HG03060 (cell line): ENCODE results near the gene SEMA3D.

Source experiments
- ATAC-seq: cut with Tn5 transposase; IDR thresholded peaks from one replicate; pipeline ENCODE4 v1.9.1; 2021; ENCODE audit warnings: low read depth, moderate number of reproducible peaks; ENCODE audit not compliant: unreplicated experiment

Gene SEMA3D

DNA sequence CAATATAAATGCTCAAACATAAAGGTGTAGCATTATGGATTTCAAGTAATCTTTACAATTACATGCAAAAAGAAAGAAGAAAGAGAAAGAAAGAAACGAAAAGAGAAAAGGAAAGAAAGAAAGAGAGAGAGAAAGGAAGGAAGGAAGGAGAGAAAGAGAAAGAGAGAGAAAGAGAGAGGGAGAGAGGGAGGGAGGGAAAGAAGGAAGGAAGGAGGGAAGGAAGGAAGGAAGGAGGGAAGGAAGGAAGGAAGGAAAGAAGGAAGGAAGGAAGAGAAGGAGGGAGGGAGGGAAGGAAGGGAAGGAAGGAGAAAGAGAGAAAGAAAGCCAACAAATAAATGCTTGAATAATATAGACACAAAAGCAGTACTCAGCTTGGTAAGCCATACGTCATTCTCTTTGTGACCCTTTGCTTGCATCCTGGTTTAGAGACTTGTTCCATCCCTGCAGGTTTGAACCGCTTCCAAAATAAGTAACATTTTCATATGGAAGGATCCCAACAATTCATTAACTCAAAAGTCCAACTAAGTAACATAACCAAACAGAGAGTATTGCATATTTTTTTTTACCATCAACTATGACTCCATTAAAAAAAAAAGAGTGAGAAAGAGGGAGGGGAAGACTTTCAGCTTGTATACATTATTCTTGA, 95.8 kb downstream of the SEMA3D start:
- no peak for ATAC-seq

DNA sequence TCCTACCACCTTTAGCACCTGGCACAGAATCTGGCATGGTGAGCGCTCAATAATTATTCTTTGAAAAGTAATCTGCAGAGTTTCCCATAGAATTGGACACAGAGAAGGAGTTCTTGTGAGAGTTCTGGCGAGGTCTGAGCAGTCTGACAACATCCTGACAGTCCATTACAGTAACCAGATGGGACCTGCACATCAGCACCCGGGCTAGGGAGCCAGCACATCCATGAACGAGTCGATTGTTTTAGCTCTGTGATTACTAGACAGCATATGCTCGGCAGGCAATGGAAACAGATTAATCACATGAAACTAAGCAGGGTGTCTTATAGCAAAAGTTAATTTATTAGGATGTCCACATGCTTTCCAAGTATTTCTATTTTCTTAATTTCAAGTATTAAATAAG, 96.7 kb downstream of the SEMA3D start:
- ATAC-seq, result no peak

DNA sequence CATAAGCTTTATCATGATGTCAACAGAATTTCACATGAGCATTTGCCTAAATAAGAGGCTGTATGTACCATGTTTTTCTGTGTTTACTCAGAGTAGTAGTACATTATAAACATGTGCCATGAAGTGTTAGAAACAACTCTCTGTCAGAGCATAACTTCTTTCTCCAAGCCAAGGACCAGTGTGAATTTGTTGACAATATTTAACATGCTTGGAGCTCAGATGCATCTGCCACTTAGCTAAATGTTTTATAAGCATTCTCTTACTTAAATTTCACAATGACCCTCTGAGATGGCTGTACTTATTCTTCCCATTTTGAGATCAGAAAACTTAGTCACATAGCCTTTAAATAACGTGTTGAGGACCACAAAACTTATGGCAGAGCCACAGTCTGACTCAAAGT, 105.0 kb downstream of the SEMA3D start:
- ATAC-seq, result no peak

DNA sequence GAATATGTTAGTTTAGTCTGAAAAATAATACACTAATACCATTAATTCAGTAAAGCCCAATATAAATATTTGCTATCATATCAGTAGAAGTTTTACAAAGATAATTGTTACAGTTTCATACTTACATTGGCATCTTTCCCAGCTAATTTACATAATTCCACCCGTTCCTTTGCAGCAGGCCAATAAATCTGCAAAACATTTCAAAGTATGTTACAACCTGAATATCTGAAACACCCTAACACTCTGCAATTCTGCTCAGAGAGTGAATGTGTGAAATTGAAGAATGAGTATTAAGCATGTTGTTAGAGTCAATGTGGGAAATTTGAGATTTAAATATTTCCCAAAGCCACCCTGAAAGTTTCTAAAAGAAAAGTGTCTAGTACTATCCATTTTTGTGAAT, 105.5 kb downstream of the SEMA3D start:
- ATAC-seq, result no peak

DNA sequence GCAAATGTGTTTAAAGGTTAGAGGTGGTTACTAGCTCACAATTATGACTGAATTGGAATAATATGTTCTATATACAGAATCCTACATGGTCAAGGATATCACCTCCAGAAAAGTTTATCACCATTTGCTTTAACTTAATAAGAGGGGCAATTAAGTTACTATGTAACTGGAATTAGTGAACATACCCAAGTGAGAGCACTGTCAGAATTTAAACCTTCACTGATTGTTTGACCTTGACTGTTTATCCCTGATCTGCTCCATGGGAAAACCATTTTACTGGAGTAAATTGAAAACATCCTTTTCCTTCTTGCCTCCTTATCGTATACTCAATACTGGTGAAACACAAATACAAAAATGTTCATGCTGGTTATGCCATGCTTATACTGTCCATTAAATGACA, 107.4 kb downstream of the SEMA3D start:
- ATAC-seq, result no peak

DNA sequence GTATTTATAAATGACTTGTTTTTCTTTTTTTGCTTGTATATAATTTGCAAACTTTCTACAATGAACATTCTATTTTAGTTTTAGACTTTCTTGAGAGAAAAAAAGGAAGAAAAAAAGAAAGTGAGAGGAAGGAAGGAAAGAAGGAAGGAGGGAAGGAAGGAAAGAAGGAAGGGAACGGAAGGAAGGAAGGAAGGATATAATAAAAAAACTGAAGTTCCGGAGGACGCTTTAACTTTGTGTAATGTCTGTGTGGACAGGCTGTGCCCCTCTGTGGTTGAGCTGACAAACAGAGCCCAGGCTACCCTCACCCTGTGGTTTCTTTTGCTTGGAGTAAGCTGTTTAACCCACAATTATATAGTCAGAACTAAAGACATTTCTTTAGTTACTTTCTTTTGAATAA, 108.7 kb downstream of the SEMA3D start:
- ATAC-seq, result no peak

DNA sequence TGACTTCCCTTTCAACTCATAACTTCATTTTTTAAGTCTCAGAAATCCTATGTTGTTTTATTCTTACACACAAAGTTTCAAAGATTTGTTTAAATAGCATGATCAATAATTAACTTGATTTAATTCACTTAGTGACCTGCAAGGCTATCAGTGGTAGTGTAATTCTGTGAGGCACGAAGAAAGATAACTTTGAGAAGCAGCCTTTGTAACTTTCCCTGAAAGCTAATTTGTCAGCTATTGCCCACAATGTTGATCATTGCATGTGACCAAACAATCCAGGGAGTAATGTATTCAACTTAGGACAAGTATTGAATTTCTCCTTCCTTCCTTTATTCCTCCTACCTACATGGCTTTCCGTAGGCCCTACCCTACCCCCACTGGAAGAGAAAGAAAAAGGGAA, 111.0 kb downstream of the SEMA3D start:
- ATAC-seq, result no peak

DNA sequence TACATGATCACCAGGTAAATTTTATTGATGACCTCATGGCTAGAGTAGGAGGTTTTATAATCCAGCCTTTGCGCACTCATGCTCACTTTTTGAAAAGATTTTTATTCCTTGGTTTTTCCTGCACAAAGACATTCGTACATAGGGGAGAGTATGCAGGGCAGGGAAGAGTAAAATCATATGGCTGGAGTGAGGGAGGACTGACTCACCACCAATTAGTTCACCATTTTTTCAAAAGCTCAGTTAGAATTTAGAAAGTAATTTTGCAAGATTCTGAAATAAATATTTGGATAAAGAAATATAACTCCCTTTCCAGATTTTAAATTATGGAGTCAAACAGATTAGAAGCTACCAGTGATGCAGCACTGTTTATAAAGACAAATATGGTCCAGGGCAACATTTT, 111.9 kb downstream of the SEMA3D start:
- ATAC-seq, result no peak

DNA sequence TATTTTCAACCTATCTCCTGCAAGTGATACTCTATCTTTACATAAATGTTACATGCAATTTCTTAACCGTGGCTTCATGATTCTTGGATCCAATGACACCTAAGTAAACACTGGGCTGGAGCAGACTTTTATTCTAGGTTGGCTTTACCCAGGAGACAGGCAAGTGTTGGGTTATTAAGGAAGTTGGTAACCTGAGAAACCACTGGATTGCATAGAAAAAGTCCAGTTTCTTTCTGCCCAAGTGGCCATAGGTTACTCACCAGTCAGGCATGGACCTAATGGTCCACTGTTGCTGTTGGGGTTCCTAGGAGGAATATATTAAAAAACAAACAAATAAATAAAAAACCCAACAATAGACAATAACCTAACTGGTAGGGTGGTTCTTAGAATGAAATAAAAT, 112.8 kb downstream of the SEMA3D start:
- ATAC-seq, result no peak

DNA sequence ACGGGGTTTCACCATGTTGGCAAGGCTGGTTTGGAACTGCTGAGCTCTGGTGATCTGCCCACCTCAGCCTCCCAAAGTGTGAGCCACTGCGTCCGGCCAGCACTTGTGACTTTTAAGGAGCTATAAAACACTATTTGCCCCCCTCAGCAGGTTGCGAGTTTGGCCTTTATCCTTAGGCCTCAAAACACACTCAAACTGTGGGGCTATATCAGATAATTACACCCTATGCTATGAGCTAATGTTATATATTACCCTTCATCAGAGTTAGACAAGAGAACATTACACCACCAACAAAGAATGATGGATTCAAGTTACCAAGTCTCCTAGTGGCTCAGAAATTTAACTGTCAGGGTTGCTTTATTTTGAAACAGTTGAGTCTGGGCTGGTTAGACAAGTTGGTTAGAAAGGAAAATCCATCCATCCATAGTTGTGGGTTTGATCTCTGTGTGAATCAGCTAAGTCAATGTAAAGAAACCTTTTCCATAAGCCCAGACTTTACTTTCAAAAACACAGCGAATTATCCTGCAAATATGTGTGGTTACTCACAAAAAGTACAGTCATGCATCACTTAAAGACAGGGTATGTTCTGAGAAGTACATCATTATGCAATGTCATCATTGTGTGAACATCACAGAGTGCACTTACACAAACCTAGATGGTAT, 115.8 kb downstream of the SEMA3D start:
- no peak for ATAC-seq

DNA sequence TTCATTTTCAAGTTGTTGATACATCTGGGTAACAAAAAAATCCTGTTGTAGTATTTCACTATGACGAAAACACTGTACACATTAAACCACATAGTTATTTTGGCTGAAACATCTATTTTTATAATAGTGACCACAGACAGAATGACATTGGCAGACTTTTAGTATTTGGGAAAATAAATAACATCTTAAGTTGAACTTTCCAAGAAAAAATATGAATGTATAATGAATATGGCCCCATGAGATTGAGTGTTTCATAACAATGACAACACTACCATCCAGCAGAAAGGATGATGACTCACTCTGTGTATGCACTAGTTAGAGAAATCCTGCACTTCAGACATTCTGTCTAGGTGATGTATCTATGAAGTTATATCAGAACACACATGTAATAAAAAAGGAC, 118.1 kb downstream of the SEMA3D start:
- ATAC-seq, result no peak

DNA sequence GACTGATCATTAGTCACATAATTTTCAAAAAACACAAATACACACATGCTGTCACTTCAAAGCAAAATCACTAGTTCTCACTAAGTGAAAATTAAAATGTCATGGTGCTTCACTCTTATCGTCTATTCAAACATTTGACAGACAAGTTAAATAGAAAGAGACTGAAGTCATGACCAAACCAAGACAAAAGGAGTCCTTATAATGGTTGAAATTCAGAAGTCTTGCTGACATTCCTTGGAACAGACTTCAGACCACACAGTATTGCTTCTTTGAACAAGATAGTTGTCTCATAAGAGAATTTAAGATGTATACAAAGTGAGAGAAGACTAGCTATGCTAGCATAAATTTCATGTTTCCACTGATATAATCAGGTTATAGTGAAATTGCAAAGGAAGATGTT, 119.5 kb downstream of the SEMA3D start:
- ATAC-seq, result no peak

DNA sequence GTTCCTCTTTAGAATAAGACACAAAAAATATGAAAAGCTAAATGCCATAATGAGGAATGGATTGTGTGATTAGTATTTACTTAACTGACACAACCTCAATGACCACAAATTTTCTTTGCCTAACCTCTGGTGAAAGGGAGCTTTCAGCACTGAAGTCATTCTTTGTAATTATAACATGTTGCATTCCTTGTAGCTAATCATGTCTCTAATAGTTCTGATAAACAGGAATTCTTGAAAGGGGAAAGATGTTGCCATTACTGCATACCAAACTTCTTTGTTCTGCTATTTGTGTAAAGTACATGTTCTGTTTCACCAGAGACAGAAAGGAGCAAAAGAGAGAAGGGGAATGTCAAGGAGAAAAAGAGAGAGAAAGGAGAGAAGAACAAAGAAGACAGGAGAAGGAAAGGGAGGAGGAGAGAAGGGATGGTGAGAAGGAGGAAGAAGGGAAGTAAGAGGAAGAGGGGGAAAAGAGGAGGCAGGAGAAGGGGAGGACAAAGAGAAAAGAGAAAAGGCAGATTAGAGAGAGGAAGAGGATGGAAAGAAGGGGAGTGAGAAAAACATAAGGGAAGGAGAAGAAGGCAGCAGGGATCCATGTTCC, 120.9 kb downstream of the SEMA3D start:
- no peak for ATAC-seq

DNA sequence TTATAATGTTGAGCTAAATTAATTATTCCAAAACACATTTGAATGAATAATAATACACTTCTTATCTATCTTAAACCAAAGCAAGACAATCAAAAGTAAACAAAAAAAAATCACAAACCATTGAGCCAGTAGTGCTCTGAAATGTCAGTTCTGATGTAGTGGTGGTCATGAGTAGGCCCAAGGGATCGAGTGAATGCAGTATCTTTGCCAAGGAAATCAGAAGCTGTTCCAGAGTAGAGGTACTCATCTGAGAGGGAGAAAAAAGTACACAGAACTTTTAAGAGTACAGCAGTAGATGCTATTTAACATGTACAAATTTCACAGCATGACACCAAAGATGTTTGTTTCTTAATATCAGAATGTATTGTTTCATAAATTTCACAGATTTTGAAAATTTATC, 121.5 kb downstream of the SEMA3D start:
- no peak for ATAC-seq

DNA sequence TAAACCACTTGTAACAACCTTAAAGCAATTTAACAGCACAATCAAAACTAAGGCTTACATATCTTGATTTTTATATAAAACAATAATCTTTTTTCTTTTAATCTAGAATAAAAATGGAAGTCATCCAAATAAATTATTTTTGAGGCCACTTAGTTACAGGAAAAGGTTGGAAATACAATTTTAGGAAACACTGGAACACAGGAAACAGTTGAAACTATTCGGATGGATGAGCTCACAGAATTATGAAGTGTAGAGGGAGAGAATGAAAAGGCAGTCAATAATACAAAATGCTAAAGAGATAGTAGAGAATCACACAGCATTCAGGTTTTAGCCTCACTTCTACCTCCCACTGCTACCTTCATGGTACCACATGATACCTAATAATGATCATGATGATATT, 124.2 kb downstream of the SEMA3D start:
- no peak for ATAC-seq

DNA sequence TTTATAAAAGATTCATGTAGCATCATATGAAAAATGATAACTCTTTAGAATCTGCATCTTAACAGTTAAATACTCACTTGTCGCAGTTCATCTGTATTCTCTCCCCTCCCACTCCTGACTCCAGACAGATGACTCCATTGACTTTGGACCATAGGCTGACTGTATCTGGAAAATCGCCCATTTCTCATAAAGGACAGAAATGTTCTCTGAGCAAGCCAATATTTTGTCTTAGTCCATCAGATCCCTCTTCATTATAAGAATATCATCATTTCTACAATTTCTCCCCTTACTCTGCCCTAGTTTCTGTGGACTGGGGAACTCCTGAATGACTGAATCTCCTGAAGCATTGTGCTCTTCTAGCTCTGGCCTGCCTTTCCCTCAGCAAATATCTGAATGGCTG, 125.4 kb downstream of the SEMA3D start:
- no peak for ATAC-seq

DNA sequence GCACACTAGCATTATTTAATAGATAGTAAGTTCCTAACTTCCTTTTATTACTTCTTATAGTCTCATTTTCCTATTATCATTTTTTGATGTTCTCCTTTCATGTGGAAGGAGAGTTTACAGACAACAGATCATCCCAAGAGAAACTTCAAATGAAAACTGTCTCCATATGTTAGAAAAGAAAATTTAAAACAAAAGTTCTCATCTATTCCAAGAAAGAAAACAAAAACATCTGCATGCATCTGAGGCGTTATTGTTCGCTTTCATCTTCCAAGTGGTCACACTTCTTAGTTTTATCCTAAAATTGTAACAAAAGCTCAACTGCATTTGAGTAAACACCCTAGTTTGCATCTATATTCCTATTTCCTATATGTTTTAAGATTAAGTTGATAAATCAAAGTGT, 126.2 kb downstream of the SEMA3D start:
- ATAC-seq, result no peak

DNA sequence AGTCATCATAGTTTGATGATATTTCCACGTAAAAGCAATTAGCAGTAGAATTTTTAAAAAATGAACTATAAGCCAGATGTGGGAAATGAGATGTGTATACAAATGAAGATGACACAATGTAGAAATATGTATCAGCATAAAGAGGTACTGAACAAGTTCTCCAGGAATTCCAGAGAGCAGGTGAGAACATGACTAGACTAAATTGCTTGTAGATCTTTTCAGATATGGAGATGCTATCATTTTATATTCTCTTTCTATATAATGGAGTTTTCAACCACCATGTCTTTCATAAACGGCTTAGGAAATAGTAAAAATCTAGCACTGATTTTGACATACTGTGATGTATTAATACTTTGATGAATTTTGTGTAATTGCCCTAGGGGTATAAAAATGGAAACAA, 130.9 kb downstream of the SEMA3D start:
- ATAC-seq, result no peak

DNA sequence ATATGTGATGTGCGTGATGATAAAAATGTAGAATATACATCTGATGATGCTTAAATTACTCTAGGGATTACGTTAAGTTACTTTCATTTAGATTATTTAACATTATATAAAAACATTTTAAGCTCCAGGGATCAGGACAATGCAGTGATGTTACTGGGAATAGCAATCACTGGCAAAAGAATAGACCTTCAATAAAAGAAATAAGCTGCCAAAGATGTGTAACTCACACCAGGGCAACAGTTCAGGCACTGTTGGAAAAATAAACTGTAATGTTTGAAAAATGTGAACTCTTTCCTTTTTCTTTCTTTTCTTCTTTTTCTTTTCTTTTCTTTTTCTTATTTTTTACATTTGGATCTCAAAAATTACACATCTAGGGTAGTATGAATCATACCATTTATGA, 131.7 kb downstream of the SEMA3D start:
- ATAC-seq, result no peak

DNA sequence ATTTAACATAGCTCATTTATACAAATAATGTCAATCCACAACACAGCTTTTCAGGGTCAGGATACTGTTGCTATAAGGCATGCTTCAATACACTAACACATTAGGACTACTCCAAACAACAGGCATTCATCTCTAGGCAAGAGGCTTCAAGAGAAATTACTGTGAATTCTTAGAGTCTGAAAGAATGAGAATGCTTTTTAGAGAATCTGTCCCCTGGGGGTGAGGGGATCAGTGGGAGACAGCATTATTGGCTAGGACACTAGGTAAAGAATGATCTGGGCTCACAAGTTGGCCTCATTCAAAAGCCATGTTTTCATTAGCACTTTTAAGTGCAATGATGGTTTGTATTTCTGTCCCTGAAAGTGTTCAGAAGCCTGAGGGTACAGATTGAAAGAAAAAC, 132.6 kb downstream of the SEMA3D start:
- no peak for ATAC-seq

DNA sequence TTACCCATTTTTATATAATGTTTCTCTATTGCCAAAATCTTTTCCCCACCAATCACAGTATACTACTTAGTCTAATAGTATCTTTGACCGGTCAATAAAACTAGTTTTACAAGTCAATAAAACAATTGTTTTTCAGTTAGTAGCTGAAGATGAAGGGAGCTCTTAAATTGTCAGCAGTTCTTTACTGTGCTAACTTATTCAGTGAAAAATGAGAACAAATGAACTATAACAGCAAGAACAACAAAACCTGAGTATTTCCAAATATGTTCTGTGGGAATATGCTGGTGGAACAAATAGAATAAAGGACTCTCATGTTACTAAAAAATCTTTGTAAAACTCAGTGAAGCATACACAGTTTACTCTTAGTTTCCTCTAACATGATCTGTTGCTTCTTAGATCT, 134.0 kb downstream of the SEMA3D start:
- ATAC-seq, result no peak

DNA sequence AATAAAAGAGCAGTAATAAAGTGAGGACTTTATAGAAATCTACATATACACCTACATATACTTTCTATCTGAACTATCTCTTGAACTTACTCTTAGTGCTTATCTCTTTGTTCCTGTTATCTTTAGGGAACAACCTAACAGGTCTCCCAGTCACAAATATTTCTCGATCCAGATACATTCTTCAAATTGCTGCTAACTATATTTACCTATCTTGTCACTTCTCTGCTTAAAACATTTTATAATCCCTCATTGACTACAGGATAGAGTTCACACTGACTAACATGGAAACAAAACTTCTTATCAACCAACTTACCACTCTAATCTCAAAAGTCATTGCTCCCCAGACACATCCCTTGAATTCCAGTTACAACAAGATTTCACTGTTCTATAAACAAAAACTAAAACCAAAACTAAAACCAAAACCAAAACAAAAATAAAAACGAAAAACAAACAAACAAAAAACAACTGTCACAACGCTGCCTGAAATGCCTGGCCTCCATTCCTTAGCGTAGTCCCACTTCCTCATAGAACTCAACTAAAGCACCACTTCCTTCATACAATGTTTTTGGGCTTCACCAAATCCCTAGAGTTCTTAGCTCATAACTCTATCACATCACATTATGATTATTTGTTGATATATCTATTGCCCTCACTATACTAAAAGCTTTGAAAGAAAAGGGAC, 134.7 kb downstream of the SEMA3D start:
- no peak for ATAC-seq
